OCI-LY7 (cell line): ENCODE results near the gene LTBR. TPM values are rescaled to one million over a fixed set of nuclear protein-coding genes. Genes with fewer than 3 reads are reported as not detected.
A peak's percentile ranks its signal among the peaks of the same experiment; 100 is the strongest.

Experiments
- BruUV-seq: library from RNA; stranded (reverse); fragments of 400-500 nt; replicated peaks from 2 replicates; lab custom pipeline; 2021; lab: Mats Ljungman, UMichigan
- CTCF ChIA-PET: fragments of 300-600 bp; sonication (Branson Sonifier 250); formaldehyde crosslinking; loops from one replicate; lab custom pipeline; 2022; ENCODE audit warnings: antibody characterized with exemption; ENCODE audit not compliant: unreplicated experiment; lab: Charles Lee
- POLR2A ChIA-PET: fragments of 300-600 bp; sonication (Branson Sonifier 250); formaldehyde crosslinking; loops from one replicate; lab custom pipeline; 2022; ENCODE audit warnings: antibody characterized with exemption; lab: Charles Lee
- DNase-seq: peaks from one replicate; pipeline ENCODE4 v3.0.0-alpha.2; 2015; ENCODE audit warnings: low spot score
- H2AFZ ChIP-seq: fragments of 200-600 bp; sonication (generic), shearing (Covaris generic); 2 replicates; pipeline ENCODE4 v1.6.1; 2014; ENCODE audit warnings: mild to moderate bottlenecking, antibody characterized with exemption, low read length, moderate library complexity
- H3K27ac ChIP-seq: fragments of 200-600 bp; sonication (generic); 2 replicates; pipeline ENCODE4 v1.5.1; 2014; ENCODE audit warnings: mixed run types, low read depth, mild to moderate bottlenecking, moderate library complexity, low read length, inconsistent platforms; ENCODE audit not compliant: poor library complexity, severe bottlenecking
- H3K36me3 ChIP-seq: fragments of 200-600 bp; sonication (generic); 2 replicates; pipeline ENCODE4 v1.6.1; 2014; ENCODE audit warnings: mild to moderate bottlenecking, antibody characterized with exemption, low read length, moderate library complexity, mixed read lengths; ENCODE audit not compliant: insufficient read depth
- H3K4me1 ChIP-seq: fragments of 200-600 bp; sonication (generic); 2 replicates; pipeline ENCODE4 v1.5.1; 2014; ENCODE audit warnings: mild to moderate bottlenecking, low read length; ENCODE audit not compliant: insufficient read depth, poor library complexity, severe bottlenecking
- H3K4me2 ChIP-seq: fragments of 200-600 bp; sonication (generic); 2 replicates; pipeline ENCODE4 v1.6.1; 2014; ENCODE audit warnings: mild to moderate bottlenecking, low read length
- H3K4me3 ChIP-seq: fragments of 200-600 bp; sonication (generic); 2 replicates; pipeline ENCODE4 v1.5.1; 2014; ENCODE audit warnings: mild to moderate bottlenecking, low read depth, low read length; ENCODE audit not compliant: poor library complexity, severe bottlenecking
- H3K79me2 ChIP-seq: fragments of 200-600 bp; sonication (generic); 2 replicates; pipeline ENCODE4 v1.6.1; 2016; ENCODE audit warnings: low read depth, mild to moderate bottlenecking, low read length, moderate library complexity, mixed read lengths; ENCODE audit not compliant: insufficient read depth
- H3K9me2 ChIP-seq: fragments of 200-600 bp; sonication (generic); 2 replicates; pipeline ENCODE4 v1.6.1; 2016; ENCODE audit warnings: mild to moderate bottlenecking, low read length, mixed read lengths; ENCODE audit not compliant: insufficient read depth
- H3K9me3 ChIP-seq: fragments of 200-600 bp; sonication (generic); 2 replicates; pipeline ENCODE4 v1.6.1; 2014; ENCODE audit warnings: mild to moderate bottlenecking, mixed run types, low read length, mixed read lengths
- H4K20me1 ChIP-seq: fragments of 200-600 bp; sonication (generic); 2 replicates; pipeline ENCODE4 v1.6.1; 2014; ENCODE audit warnings: mild to moderate bottlenecking, antibody characterized with exemption, low read length, moderate library complexity, mixed read lengths; ENCODE audit not compliant: insufficient read depth
- CTCF ChIP-seq: fragments of 200-600 bp; sonication (generic); conservative IDR thresholded peaks from 2 replicates; pipeline ENCODE4 v1.5.1; 2014; ENCODE audit warnings: mild to moderate bottlenecking, antibody characterized with exemption, low read length, moderate library complexity, mixed read lengths
- EZH2phosphoT487 ChIP-seq: fragments of 200-600 bp; sonication (generic); IDR thresholded peaks from 2 replicates; pipeline ENCODE4 v1.6.1; 2018; ENCODE audit warnings: low read depth, borderline replicate concordance, mild to moderate bottlenecking, mixed run types, antibody characterized with exemption, low read length, moderate library complexity, mixed read lengths
- intact Hi-C: fragments of 100-400 bp; cut with micrococcal nuclease; formaldehyde crosslinking; loops from one replicate; pipeline ENCODE4 v1.10.0; 2022; ENCODE audit not compliant: unreplicated experiment
- total RNA-seq, 2 experiments: library from RNA; depleted of rRNA in 1 of 2; stranded (reverse); fragments of >200 nt in 1 of 2; shearing (Covaris generic) in 1 of 2; gene quantifications; 2 replicates each; pipeline ENCODE4 v1.2.3, GENCODE V29; 2014 to 2022

Gene LTBR
- total RNA-seq, 2 experiments from 2014 or later: not detected

- TF ChIP-seq CTCF: peak; percentile 49
- no peak for TF ChIP-seq EZH2phosphoT487
- CTCF ChIA-PET: interaction anchor here (0.6 kb wide), 1 partner anchor 347 kb away, joined by 3 read pairs; the partner anchor contains the start of gene COPS7A
- peak overlapping the region; percentile 75 for H2AFZ ChIP-seq
Observed at GRCh38 chr12:6376079-6376869, 7.7 kb upstream of the LTBR start.

DNA sequence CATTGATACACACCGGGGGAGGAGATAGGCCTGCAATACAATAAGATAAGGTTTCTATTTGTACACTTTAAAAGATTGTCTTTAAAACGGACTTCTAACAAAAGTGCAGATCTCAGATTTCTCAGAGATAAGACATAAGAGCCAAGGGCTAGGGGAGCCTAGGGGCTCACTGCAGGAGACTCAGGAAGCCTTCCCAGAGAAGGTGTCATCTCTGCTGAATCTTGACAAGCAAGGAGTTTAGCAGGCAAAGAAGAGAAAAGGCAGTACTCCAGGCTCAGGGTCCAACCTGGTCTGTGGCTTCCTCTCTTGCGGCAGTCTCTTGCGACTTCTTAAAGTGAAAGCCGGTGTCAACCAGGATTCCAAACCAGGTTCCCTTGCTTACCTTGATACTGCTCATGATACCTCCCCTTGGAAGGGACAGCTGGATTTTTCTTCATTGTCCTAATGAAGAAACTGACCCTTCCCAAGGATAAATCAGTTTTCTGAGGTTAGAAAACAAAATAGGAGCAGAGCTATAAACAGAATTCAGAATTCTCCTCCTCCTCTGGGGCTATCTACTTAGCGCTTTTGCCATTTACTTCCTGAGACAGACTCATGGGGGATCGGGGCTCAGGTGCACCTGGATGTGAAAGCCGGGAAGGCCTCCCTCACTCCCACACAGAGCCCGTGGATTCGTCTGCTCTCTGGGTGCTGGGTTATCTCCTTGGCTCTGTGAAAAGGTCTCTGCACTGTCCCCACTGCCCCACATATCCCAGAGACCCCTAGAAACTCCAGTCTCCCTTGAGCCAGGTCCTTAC, 6.9 kb upstream of the LTBR start:
- Histone ChIP-seq H3K4me2 (peak overlapping the region; percentile 29; the same call in 1 of the 2 replicates), H3K36me3 (no peaks in the 10 kb centered on the region), H3K4me1 (peaks cover 10% of the 10 kb centered on the region), H3K79me2 (no peaks in the 10 kb centered on the region), H3K27ac (no peak overlapping the region), H3K4me3 (no peak overlapping the region), H3K9me3 (no peaks in the 10 kb centered on the region), H4K20me1 (no peaks in the 10 kb centered on the region), H3K9me2 (no peaks in the 10 kb centered on the region), H2AFZ (peak overlapping the region; percentile 75)
- no TSS peak for BruUV-seq
- peak; percentile 21 for DNase-seq
- ChIA-PET CTCF (interaction anchor here (0.6 kb wide), 1 partner anchor 31 kb away, joined by 3 read pairs; no protein-coding TSS in a partner anchor), POLR2A (interaction anchor here (1.2 kb wide), 1 partner anchor 10 kb away, joined by 3 read pairs; no protein-coding TSS in a partner anchor)
- intact Hi-C loops: no loop called here
- TF ChIP-seq EZH2phosphoT487 (no peak), CTCF (0 out of 2 replicates have a peak, but pooled peaks have one; percentile 3)

More at GRCh38 chr12:6376079-6376869, 7.7 kb upstream of the LTBR start:
- no peak for DNase-seq
- no TSS peak for BruUV-seq
- POLR2A ChIA-PET: interaction anchor here (0.6 kb wide), 1 partner anchor 162 kb away, joined by 3 read pairs; no protein-coding TSS in a partner anchor
- Histone ChIP-seq H3K9me2 (no peaks in the 10 kb centered on the region), H3K4me2 (peak overlapping the region; percentile 29; the same call in 1 of the 2 replicates), H3K79me2 (no peaks in the 10 kb centered on the region), H4K20me1 (no peaks in the 10 kb centered on the region), H3K36me3 (no peaks in the 10 kb centered on the region), H3K27ac (no peak overlapping the region), H3K9me3 (no peaks in the 10 kb centered on the region), H3K4me3 (no peak overlapping the region), H3K4me1 (peaks cover 10% of the 10 kb centered on the region)
- intact Hi-C loops: no loop called here
